Activated CD4-positive, alpha-beta memory T cell treated with anti-CD3 and anti-CD28 coated beads, Interleukin-2, amount 10 ng/mL, durations not matched to agents 7 days and 5 days (primary cell): ENCODE results near the gene ABCG2. TPM values are rescaled to one million over a fixed set of nuclear protein-coding genes. Genes with fewer than 3 reads are reported as not detected.
A peak's percentile ranks its signal among the peaks of the same experiment; 100 is the strongest.
"Not testable (repeated sequence)": the region's sequence is repeated elsewhere in the genome, so short reads cannot be mapped to it uniquely, and the experiment has no call there.

Source experiments
- CTCF ChIA-PET: fragments of 350-600 bp; sonication (Branson Sonifier 250); formaldehyde crosslinking; loops from one replicate; lab custom pipeline; 2021; ENCODE audit warnings: antibody characterized with exemption, inconsistent platforms; lab: Charles Lee
- POLR2A ChIA-PET: fragments of 350-600 bp; sonication (Branson Sonifier 250); formaldehyde crosslinking; loops from one replicate; lab custom pipeline; 2021; ENCODE audit warnings: antibody characterized with exemption; lab: Charles Lee
- DNase-seq: peaks from one replicate; pipeline ENCODE4 v3.0.0-alpha.2; 2020
- H3K27ac Mint-ChIP-seq: one replicate; pipeline ENCODE4 v1.8.0; 2021; ENCODE audit warnings: mild to moderate bottlenecking, mixed read lengths
- H3K27me3 Mint-ChIP-seq: one replicate; pipeline ENCODE4 v1.8.0; 2021; ENCODE audit warnings: mixed read lengths
- H3K36me3 Mint-ChIP-seq: one replicate; pipeline ENCODE4 v1.8.0; 2021; ENCODE audit warnings: low read depth, mixed read lengths
- H3K4me1 Mint-ChIP-seq: one replicate; pipeline ENCODE4 v1.8.0; 2021; ENCODE audit warnings: mixed read lengths
- H3K4me3 Mint-ChIP-seq: one replicate; pipeline ENCODE4 v1.8.0; 2021; ENCODE audit warnings: mild to moderate bottlenecking, mixed read lengths
- H3K9me3 Mint-ChIP-seq: one replicate; pipeline ENCODE4 v1.8.0; 2021; ENCODE audit warnings: mixed read lengths
- total RNA-seq, 2 experiments: library from RNA; stranded (reverse); gene quantifications; one replicate each; pipeline ENCODE4 v1.2.3, GENCODE V29; 2021

Gene ABCG2
- total RNA-seq, 2 experiments from 2014 or later = 1.0 to 1.2 TPM

- no peak for DNase-seq
- Mint-ChIP-seq H3K36me3 (no peaks in the 10 kb centered on the region), H3K9me3 (no peaks in the 10 kb centered on the region), H3K27ac (no peak overlapping the region), H3K27me3 (peaks cover 18% of the 10 kb centered on the region), H3K4me3 (peak overlapping the region; percentile 64), H3K4me1 (peaks cover 14% of the 10 kb centered on the region)
- CTCF ChIA-PET = no interaction called here
- POLR2A ChIA-PET = interaction anchor here (1.1 kb wide), 1 partner anchor 126 kb away, joined by 4 read pairs; the partner anchor contains the start of gene PPM1K
Measured at GRCh38 chr4:88158038-88158488, 376 bp downstream of the ABCG2 start.

GRCh38 chr4:88152331-88152730 lies 6.1 kb downstream of the ABCG2 start:
- H3K27ac Mint-ChIP-seq, H3K4me1 Mint-ChIP-seq, POLR2A ChIA-PET, CTCF ChIA-PET, DNase-seq, H3K4me3 Mint-ChIP-seq, H3K27me3 Mint-ChIP-seq, H3K36me3 Mint-ChIP-seq, H3K9me3 Mint-ChIP-seq: not testable (repeated sequence)

GRCh38 chr4:88148560-88148959 lies 9.9 kb downstream of the ABCG2 start:
- Mint-ChIP-seq H3K4me3 (no peak overlapping the region), H3K36me3 (no peaks in the 10 kb centered on the region), H3K27ac (no peak overlapping the region), H3K9me3 (no peaks in the 10 kb centered on the region), H3K4me1 (no peaks in the 10 kb centered on the region), H3K27me3 (no peaks in the 10 kb centered on the region)
- DNase-seq = no peak
- CTCF ChIA-PET = no interaction called here
- POLR2A ChIA-PET = no interaction called here

GRCh38 chr4:88147799-88148217 lies 10.6 kb downstream of the ABCG2 start:
- no peaks in the 10 kb centered on the region for H3K27me3 Mint-ChIP-seq
- no peaks in the 10 kb centered on the region for H3K9me3 Mint-ChIP-seq
- POLR2A ChIA-PET = no interaction called here
- H3K4me3 Mint-ChIP-seq = no peak overlapping the region
- CTCF ChIA-PET = no interaction called here
- no peaks in the 10 kb centered on the region for H3K36me3 Mint-ChIP-seq
- no peak overlapping the region for H3K27ac Mint-ChIP-seq
- H3K4me1 Mint-ChIP-seq = no peaks in the 10 kb centered on the region
- no peak for DNase-seq

- Mint-ChIP-seq H3K9me3 (no peaks in the 10 kb centered on the region), H3K27me3 (peaks cover 2% of the 10 kb centered on the region), H3K4me1 (no peaks in the 10 kb centered on the region), H3K36me3 (no peaks in the 10 kb centered on the region), H3K27ac (no peak overlapping the region), H3K4me3 (no peak overlapping the region)
- ChIA-PET POLR2A (no interaction called here), CTCF (no interaction called here)
- no peak for DNase-seq
Measured at GRCh38 chr4:88146891-88147290, 11.5 kb downstream of the ABCG2 start.

- Mint-ChIP-seq H3K27ac (no peak overlapping the region), H3K4me3 (no peak overlapping the region), H3K9me3 (no peaks in the 10 kb centered on the region), H3K27me3 (peaks cover 4% of the 10 kb centered on the region), H3K36me3 (no peaks in the 10 kb centered on the region), H3K4me1 (no peaks in the 10 kb centered on the region)
- DNase-seq = no peak
- ChIA-PET POLR2A (no interaction called here), CTCF (no interaction called here)
Measured at GRCh38 chr4:88144866-88145300, 13.6 kb downstream of the ABCG2 start.

GRCh38 chr4:88144048-88144447 lies 14.4 kb downstream of the ABCG2 start:
- peaks cover 4% of the 10 kb centered on the region for H3K27me3 Mint-ChIP-seq
- CTCF ChIA-PET = no interaction called here
- H3K4me1 Mint-ChIP-seq = no peaks in the 10 kb centered on the region
- H3K4me3 Mint-ChIP-seq = no peak overlapping the region
- no peaks in the 10 kb centered on the region for H3K36me3 Mint-ChIP-seq
- H3K9me3 Mint-ChIP-seq = no peaks in the 10 kb centered on the region
- POLR2A ChIA-PET = no interaction called here
- H3K27ac Mint-ChIP-seq = no peak overlapping the region
- DNase-seq = no peak

- no peaks in the 10 kb centered on the region for H3K9me3 Mint-ChIP-seq
- no peak for DNase-seq
- no peaks in the 10 kb centered on the region for H3K4me1 Mint-ChIP-seq
- no peak overlapping the region for H3K27ac Mint-ChIP-seq
- H3K4me3 Mint-ChIP-seq = no peak overlapping the region
- no peaks in the 10 kb centered on the region for H3K36me3 Mint-ChIP-seq
- peaks cover 4% of the 10 kb centered on the region for H3K27me3 Mint-ChIP-seq
- ChIA-PET POLR2A (no interaction called here), CTCF (no interaction called here)
Measured at GRCh38 chr4:88143504-88143903, 14.9 kb downstream of the ABCG2 start.

GRCh38 chr4:88138561-88138960 lies 19.9 kb downstream of the ABCG2 start:
- Mint-ChIP-seq H3K27me3 (peaks cover 4% of the 10 kb centered on the region), H3K36me3 (no peaks in the 10 kb centered on the region), H3K27ac (no peak overlapping the region), H3K9me3 (no peaks in the 10 kb centered on the region), H3K4me3 (no peak overlapping the region), H3K4me1 (no peaks in the 10 kb centered on the region)
- ChIA-PET CTCF (interaction anchor here (0.7 kb wide), 1 partner anchor 639 kb away, joined by 3 read pairs; no protein-coding TSS in a partner anchor), POLR2A (no interaction called here)
- no peak for DNase-seq

GRCh38 chr4:88137112-88137511 lies 21.3 kb downstream of the ABCG2 start:
- Mint-ChIP-seq H3K9me3 (no peaks in the 10 kb centered on the region), H3K27ac (no peak overlapping the region), H3K36me3 (no peaks in the 10 kb centered on the region), H3K4me1 (no peaks in the 10 kb centered on the region), H3K4me3 (no peak overlapping the region), H3K27me3 (peaks cover 4% of the 10 kb centered on the region)
- ChIA-PET POLR2A (no interaction called here), CTCF (no interaction called here)
- no peak for DNase-seq

- DNase-seq = no peak
- H3K4me1 Mint-ChIP-seq = no peaks in the 10 kb centered on the region
- H3K27me3 Mint-ChIP-seq = no peaks in the 10 kb centered on the region
- no peaks in the 10 kb centered on the region for H3K36me3 Mint-ChIP-seq
- no peak overlapping the region for H3K4me3 Mint-ChIP-seq
- no peaks in the 10 kb centered on the region for H3K9me3 Mint-ChIP-seq
- CTCF ChIA-PET = no interaction called here
- POLR2A ChIA-PET = no interaction called here
- no peak overlapping the region for H3K27ac Mint-ChIP-seq
Measured at GRCh38 chr4:88136249-88136648, 22.2 kb downstream of the ABCG2 start.

- Mint-ChIP-seq H3K4me3 (no peak overlapping the region), H3K4me1 (no peaks in the 10 kb centered on the region), H3K27me3 (no peaks in the 10 kb centered on the region), H3K36me3 (no peaks in the 10 kb centered on the region), H3K9me3 (no peaks in the 10 kb centered on the region), H3K27ac (no peak overlapping the region)
- no peak for DNase-seq
- CTCF ChIA-PET = no interaction called here
- POLR2A ChIA-PET = no interaction called here
Measured at GRCh38 chr4:88135356-88135663, 23.1 kb downstream of the ABCG2 start.

- ChIA-PET CTCF (no interaction called here), POLR2A (no interaction called here)
- H3K9me3 Mint-ChIP-seq = no peaks in the 10 kb centered on the region
Measured at GRCh38 chr4:88134536-88135355, 23.7 kb downstream of the ABCG2 start.

GRCh38 chr4:88134111-88134510 lies 24.3 kb downstream of the ABCG2 start:
- no peaks in the 10 kb centered on the region for H3K4me1 Mint-ChIP-seq
- POLR2A ChIA-PET = no interaction called here
- no peak for DNase-seq
- no peak overlapping the region for H3K27ac Mint-ChIP-seq
- CTCF ChIA-PET = no interaction called here
- no peaks in the 10 kb centered on the region for H3K27me3 Mint-ChIP-seq
- no peak overlapping the region for H3K4me3 Mint-ChIP-seq
- no peaks in the 10 kb centered on the region for H3K9me3 Mint-ChIP-seq
- H3K36me3 Mint-ChIP-seq = no peaks in the 10 kb centered on the region

More at GRCh38 chr4:88134536-88135355, 23.7 kb downstream of the ABCG2 start:
- no peaks in the 10 kb centered on the region for H3K4me1 Mint-ChIP-seq
- H3K27me3 Mint-ChIP-seq = no peaks in the 10 kb centered on the region
- H3K27ac Mint-ChIP-seq = no peak overlapping the region
- H3K36me3 Mint-ChIP-seq = no peaks in the 10 kb centered on the region
- H3K4me3 Mint-ChIP-seq = no peak overlapping the region
- DNase-seq = no peak
